GM18951 (cell line): ENCODE data around the gene TBX3.

Source experiments
- POLR2A ChIP-seq: IDR thresholded peaks from 4 replicates; pipeline ENCODE4 v1.6.1; 2011; ENCODE audit warnings: mild to moderate bottlenecking; ENCODE audit not compliant: insufficient read length, insufficient read depth; ENCODE audit errors: extremely low read depth
- in situ Hi-C: fragments of 300-500 bp; cut with MboI; formaldehyde crosslinking; loops from one replicate; pipeline ENCODE4 v1.12.0; 2022; ENCODE audit warnings: low sequenced_read_pairs, mixed read lengths, inconsistent platforms; ENCODE audit not compliant: unreplicated experiment

TBX3 gene

GRCh38 chr12:114649585-114649984 is 34.4 kb downstream of the TBX3 start:
- TF ChIP-seq POLR2A, result no peak
- in situ Hi-C loops, result loop anchor here (25.0 kb wide), 1 partner anchor 1263 kb away; no protein-coding TSS in a partner anchor

DNA sequence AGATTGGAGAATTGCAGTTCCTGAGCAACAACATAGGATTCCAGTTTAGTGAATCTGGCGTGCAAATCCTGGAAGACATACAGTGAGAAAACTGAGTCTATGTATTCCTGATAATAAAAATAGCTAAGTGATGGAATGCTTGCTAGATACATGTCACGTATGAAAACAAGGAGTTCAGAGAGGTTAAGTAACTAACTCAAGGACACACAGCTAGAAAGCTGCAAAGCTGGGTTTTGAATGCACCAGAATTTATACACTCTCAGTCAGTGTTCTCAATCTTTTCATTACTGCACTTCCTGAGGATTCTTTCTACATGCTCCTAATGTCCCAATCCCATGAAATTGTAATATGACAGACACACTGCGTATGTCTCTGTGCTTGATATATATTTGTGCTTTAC is 35.3 kb downstream of the TBX3 start:
- in situ Hi-C loops, result loop anchor here (25.0 kb wide), 1 partner anchor 1264 kb away; no protein-coding TSS in a partner anchor
- no peak for TF ChIP-seq POLR2A

DNA sequence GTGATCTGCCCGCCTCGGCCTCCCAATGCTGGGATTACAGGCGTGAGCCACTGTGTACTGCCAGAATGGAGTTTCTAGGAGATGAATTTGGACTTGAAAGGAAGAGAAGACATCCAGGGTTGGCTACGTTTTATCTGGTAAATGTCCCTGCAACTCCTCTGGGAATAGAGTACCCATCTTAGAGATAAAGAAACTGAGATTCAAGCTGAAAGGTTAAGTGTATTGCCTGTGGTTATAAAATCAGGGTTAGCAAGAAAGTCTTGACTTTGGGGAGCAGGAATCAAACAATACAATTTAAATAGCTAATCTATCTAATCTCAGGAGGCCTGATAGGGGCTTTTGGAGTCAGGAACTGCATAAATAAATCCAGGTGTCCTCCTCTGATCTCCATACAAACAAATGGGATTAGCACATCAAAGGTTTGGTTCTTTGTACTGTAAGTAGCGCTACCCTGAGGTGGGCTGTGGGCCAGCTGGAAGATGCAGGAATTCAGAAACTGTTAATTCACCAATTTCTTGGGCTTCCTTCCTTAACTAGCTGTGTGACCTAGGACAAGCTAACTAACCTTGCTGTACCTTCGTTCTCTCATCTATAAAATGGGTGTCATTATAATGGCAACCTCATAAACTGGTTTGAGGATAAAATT is 45.1 kb downstream of the TBX3 start:
- in situ Hi-C loops, result loop anchor here (25.0 kb wide), 1 partner anchor 1273 kb away; no protein-coding TSS in a partner anchor
- TF ChIP-seq POLR2A, result no peak

GRCh38 chr12:114636723-114637480 is 47.1 kb downstream of the TBX3 start:
- in situ Hi-C loops, result loop anchor here (25.0 kb wide), 1 partner anchor 1275 kb away; no protein-coding TSS in a partner anchor
- TF ChIP-seq POLR2A, result no peak

DNA sequence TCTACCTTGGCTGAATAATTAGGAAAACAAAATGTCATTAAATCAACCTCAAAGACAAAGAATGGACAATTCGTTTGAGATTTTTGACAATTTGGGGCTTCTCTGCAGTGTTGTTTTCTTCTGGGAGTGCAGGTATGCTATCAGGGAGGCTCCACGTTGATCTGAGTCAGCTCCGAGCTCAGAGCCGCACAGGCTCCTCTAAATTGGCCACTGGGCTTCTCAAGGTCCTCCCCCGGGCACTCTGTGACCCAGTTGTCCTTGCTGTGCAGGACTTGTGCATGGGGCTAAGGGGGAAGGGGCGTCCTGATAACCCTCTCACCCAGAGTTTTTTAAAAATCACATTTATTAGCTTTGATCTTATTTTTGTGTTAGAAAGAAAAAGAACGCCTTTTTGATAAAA is 52.7 kb downstream of the TBX3 start:
- no peak for TF ChIP-seq POLR2A
- in situ Hi-C loops, result loop anchor here (25.0 kb wide), 1 partner anchor 1281 kb away; no protein-coding TSS in a partner anchor

- in situ Hi-C loops, result loop anchor here (25.0 kb wide), 1 partner anchor 1284 kb away; no protein-coding TSS in a partner anchor
- TF ChIP-seq POLR2A, result no peak
These were observed 55.8 kb downstream of the TBX3 start for GRCh38 chr12:114628199-114628598.

DNA sequence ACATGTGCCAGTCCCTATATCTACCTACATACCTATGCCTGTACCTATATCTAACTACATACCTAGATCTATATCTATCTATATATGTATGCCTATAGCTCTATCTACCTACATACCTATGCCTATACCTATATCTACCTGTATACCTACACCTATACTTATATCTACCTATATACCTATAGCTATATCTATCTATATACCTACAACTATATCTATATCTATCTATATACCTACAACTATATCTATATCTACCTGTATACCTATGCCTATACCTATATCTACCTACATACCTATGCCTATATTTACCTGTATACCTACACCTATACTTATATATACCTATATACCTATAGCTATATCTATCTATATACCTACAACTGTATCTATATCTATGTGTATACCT is 56.6 kb downstream of the TBX3 start:
- TF ChIP-seq POLR2A, result no peak
- in situ Hi-C loops, result loop anchor here (25.0 kb wide), 1 partner anchor 1285 kb away; no protein-coding TSS in a partner anchor

GRCh38 chr12:114625294-114625851 is 58.6 kb downstream of the TBX3 start:
- no peak for TF ChIP-seq POLR2A
- in situ Hi-C loops, result loop anchor here (25.0 kb wide), 1 partner anchor 1287 kb away; no protein-coding TSS in a partner anchor

DNA sequence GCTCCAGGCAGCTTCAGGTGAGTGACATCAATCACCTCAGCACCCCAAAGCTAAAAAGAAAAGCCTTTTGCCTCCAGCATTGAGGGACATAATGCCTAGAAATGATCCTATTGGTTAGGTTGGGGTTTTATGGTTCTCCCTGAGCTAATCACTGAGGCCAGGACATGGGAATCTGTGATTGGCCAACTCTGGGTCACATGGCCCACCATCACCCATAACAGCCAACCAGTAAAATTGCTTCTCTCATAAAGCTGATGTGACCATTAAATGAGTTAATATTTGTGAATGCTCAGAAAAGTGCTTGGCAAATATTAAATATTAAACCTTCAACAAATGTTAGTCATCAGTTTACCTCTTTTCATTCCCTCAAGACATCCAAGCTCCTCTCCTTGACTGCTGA is 60.2 kb downstream of the TBX3 start:
- in situ Hi-C loops, result no loop called here
- no peak for TF ChIP-seq POLR2A
